ENCODE results near the gene SPHKAP. TPM values are rescaled to one million over a fixed set of nuclear protein-coding genes. Genes with fewer than 3 reads are reported as not detected.

SPHKAP gene
- total RNA-seq, 2 experiments from 2014 or later, result not detected

DNA sequence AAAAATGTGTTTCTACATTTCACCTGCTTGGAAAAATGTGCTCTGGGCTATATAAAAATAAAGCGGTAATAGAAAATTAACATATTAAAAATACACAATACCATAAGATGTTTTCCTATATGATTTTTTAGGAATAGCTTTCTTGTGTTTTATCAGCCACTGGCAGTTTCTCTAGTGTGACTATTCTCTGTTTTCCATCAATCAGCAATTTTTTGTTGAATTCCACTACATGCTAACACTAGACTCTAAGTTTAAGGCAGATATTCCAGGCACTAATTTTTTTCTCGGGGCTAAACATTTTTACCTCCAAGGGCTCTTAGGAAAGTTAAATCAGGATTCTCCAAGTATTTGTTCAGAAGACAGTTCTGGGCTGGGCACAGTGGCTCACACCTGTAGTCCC is 140.5 kb downstream of the SPHKAP start:
- H3K27ac Mint-ChIP-seq, result no peak overlapping the region
- no peak for ATAC-seq (ENCODE audit: low read depth)
- peaks cover 3% of the 10 kb centered on the region for H3K4me1 Mint-ChIP-seq
- H3K36me3 Mint-ChIP-seq, result no peaks in the 10 kb centered on the region
- DNase-seq, result no peak
- POLR2A ChIA-PET, result no interaction called here
- H3K4me3 Mint-ChIP-seq, result no peak overlapping the region
- H3K9me3 Mint-ChIP-seq, result no peaks in the 10 kb centered on the region
- no peaks in the 10 kb centered on the region for H3K27me3 Mint-ChIP-seq

DNA sequence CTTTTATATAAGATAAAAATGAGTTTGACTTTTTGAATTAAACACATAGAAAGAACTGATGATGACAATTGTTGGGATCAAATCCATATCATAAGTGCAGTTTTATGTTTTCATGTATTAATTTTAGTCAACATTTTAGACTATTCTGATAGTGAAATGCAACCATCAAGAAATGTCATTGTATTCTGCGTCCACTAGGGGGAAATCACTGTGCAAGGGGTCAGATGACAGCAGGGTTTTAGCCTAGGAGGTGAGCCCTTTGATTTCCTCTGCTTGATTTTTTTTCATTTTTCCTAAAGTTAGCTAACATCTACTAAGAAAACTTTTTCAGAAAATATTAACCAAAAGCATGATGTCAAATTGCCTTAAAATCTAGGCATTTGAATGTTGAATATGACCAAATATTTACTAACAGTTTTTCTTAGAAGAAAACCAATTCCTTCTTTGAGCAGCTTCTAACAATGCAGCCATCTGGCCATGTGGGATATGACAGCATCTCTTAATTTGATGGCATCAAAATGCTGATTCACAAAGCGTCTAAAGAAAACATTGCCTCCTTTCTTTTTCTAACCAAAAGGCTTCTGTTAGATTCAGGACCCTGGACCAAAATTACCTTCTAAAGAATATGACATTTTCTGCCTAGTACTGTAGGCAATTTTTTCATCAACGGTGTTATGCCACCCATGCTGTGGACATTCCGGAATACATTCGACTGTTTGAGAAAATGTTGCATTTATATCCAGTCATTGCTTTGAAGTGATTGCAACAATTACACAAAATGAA is 141.5 kb downstream of the SPHKAP start:
- ATAC-seq (ENCODE audit: low read depth), result no peak
- DNase-seq, result no peak
- no peaks in the 10 kb centered on the region for H3K36me3 Mint-ChIP-seq
- H3K9me3 Mint-ChIP-seq, result no peaks in the 10 kb centered on the region
- H3K27me3 Mint-ChIP-seq, result no peaks in the 10 kb centered on the region
- peaks cover 3% of the 10 kb centered on the region for H3K4me1 Mint-ChIP-seq
- no peak overlapping the region for H3K4me3 Mint-ChIP-seq
- H3K27ac Mint-ChIP-seq, result no peak overlapping the region
- POLR2A ChIA-PET, result no interaction called here

DNA sequence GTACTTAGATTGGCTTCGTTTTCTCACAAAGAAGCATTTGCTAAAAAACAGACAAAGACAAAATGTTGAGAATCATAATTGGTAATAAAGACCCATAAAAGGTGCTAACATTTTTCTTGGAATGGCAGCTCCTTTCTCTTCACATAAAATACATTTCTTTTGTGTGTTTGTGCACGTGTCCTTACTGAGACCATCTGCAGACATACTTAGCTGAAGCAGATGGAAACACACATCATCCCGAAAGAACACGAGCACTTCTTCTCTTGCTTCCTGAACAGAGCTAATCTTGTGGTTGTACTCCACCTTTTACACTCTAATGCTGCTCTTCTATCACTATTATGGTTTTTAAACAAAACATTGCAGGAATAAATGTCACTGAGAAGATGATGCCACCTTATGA is 142.5 kb downstream of the SPHKAP start:
- ATAC-seq (ENCODE audit: low read depth), result no peak
- Mint-ChIP-seq H3K4me3 (no peak overlapping the region), H3K9me3 (no peaks in the 10 kb centered on the region), H3K4me1 (peaks cover 3% of the 10 kb centered on the region), H3K27ac (no peak overlapping the region), H3K36me3 (no peaks in the 10 kb centered on the region), H3K27me3 (no peaks in the 10 kb centered on the region)
- DNase-seq, result no peak
- POLR2A ChIA-PET, result no interaction called here

DNA sequence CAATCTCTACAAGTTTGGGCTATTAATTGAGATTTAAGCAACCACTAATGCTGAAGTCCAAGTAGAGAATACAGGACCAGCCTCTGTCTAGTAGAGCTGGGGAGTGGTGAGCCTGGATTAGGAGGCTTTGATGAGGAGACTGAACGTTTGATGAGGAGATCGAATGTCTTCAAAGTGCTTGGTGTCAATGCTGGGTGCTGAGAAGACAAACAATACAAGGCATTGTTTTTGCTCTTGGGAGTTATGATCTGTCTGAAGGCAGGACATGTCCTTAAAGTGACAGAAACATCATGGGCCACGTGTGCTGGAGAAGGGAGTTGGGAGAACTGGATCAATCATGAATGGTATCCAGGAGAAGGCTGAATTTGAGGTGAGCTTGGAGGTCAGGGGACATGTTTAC is 143.6 kb downstream of the SPHKAP start:
- Mint-ChIP-seq H3K27ac (no peak overlapping the region), H3K36me3 (no peaks in the 10 kb centered on the region), H3K9me3 (peaks cover 2% of the 10 kb centered on the region), H3K4me3 (no peak overlapping the region), H3K27me3 (no peaks in the 10 kb centered on the region), H3K4me1 (peaks cover 3% of the 10 kb centered on the region)
- POLR2A ChIA-PET, result no interaction called here
- DNase-seq (no peak), ATAC-seq (ENCODE audit: low read depth) (no peak)

DNA sequence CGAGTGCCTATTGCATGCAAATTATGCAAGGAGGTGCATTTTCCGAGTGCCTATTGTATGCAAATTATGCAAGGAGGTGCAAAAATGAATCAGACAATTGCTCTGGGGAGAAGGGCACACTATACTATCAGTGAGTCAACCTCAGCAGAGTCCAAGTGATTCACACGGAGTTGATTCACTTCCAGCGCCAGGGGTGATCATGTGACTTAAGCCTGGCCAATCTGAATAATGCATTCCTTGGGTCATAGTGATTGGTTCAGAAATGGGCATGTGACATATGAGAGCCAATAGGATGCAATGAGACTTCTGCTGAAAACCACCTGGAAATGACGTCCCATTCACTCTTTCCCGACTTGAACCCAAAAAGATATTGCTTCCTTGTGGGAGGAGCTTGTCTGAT is 157.9 kb downstream of the SPHKAP start:
- Mint-ChIP-seq H3K9me3 (peaks cover 8% of the 10 kb centered on the region), H3K36me3 (no peaks in the 10 kb centered on the region), H3K4me1 (no peaks in the 10 kb centered on the region), H3K27ac (no peak overlapping the region), H3K27me3 (no peaks in the 10 kb centered on the region), H3K4me3 (no peak overlapping the region)
- DNase-seq (no peak), ATAC-seq (ENCODE audit: low read depth) (no peak)
- POLR2A ChIA-PET, result no interaction called here

DNA sequence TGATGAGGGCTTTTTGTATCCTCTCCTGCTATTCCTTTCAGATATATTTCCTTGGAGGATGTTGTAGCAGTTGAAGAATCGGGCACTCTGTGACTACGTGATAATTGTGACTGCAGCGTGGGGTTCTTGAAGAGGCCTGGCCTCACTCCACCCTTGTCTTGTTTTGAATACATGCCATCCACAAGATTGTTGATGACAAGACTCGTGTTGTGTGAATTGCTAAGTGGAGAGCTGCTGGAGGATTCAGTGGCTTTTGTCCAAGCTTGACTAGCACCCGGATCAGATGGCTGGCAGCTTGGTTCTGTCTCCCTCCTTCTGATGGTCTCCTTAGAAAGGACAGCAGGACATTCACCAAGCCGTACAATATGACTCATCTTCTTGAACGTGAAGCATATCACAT is 163.2 kb downstream of the SPHKAP start:
- POLR2A ChIA-PET, result no interaction called here
- Mint-ChIP-seq H3K4me1 (no peaks in the 10 kb centered on the region), H3K4me3 (no peak overlapping the region), H3K9me3 (peaks cover 10% of the 10 kb centered on the region), H3K36me3 (no peaks in the 10 kb centered on the region), H3K27ac (no peak overlapping the region), H3K27me3 (no peaks in the 10 kb centered on the region)
- ATAC-seq (ENCODE audit: low read depth) (no peak), DNase-seq (no peak)

DNA sequence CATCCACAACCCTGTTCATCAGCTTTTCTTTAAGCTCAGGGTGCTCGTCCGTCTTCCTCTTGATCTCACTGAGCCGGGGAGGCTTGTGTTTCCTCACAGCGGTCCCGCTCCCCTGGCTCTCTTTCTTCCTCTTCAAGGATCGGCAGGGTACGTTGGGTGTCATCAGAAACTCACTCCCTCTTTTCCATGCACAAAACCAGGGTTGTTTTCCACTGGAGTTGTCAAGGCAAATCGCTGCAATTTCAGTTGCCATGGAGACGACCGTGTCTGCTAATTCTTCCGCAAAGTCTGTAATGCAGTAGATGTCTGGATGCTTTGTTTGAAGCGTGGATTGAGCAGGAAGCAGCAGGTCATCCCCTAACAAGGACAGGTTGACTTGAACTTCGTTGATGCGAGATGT is 163.7 kb downstream of the SPHKAP start:
- no peaks in the 10 kb centered on the region for H3K27me3 Mint-ChIP-seq

DNA sequence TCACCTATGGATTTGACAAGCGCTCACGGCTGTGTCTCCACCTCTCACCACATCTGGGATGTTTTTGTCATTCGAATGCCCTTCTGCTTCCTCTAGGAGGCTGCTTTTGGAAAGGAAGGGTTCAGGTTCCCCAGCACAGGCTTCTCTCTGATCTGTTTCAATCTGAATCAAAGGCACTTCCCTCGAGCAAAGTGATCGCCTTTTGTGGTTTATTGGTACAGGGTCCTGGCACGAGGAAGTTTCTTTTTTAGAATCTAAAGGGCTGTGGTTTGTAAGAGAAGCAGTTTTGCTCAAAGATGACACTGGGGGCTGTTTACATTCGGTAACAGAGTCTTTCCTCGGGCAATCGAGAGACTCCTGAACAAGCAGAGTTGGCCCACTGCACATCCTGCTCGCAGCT is 165.1 kb downstream of the SPHKAP start:
- Mint-ChIP-seq H3K4me3 (no peak overlapping the region), H3K36me3 (no peaks in the 10 kb centered on the region), H3K27ac (no peak overlapping the region), H3K9me3 (peaks cover 6% of the 10 kb centered on the region), H3K4me1 (no peaks in the 10 kb centered on the region), H3K27me3 (no peaks in the 10 kb centered on the region)
- DNase-seq (no peak), ATAC-seq (ENCODE audit: low read depth) (no peak)
- POLR2A ChIA-PET, result no interaction called here

More for the DNA sequence above, 163.7 kb downstream of the SPHKAP start:
- ATAC-seq (ENCODE audit: low read depth), result no peak
- no peaks in the 10 kb centered on the region for H3K36me3 Mint-ChIP-seq
- no peak overlapping the region for H3K27ac Mint-ChIP-seq
- H3K4me1 Mint-ChIP-seq, result no peaks in the 10 kb centered on the region
- POLR2A ChIA-PET, result no interaction called here
- no peak overlapping the region for H3K4me3 Mint-ChIP-seq
- H3K9me3 Mint-ChIP-seq, result peaks cover 8% of the 10 kb centered on the region
- DNase-seq, result no peak

DNA sequence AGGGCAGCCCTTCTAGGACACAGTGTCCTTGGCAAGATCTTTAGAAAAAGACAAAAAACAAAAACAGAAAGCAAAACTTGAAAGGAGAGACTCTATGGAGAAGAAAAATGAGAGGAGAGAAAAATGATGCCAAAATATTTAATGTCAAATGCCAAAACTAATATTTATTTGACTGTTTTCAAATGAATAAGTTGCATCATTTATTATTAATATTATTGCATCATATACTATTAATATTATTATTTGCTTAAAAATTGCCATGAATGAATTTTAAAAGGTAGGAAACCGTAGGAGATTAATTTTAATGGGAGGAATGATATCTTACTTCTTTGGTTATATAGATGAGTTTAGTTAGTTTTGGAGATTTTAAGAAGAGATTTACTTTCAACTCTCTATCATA is 165.7 kb downstream of the SPHKAP start:
- no peak for ATAC-seq (ENCODE audit: low read depth)
- DNase-seq, result no peak
- H3K4me1 Mint-ChIP-seq, result no peaks in the 10 kb centered on the region
- no peaks in the 10 kb centered on the region for H3K27me3 Mint-ChIP-seq
- peaks cover 6% of the 10 kb centered on the region for H3K9me3 Mint-ChIP-seq
- H3K36me3 Mint-ChIP-seq, result no peaks in the 10 kb centered on the region
- H3K27ac Mint-ChIP-seq, result no peak overlapping the region
- POLR2A ChIA-PET, result no interaction called here
- no peak overlapping the region for H3K4me3 Mint-ChIP-seq

DNA sequence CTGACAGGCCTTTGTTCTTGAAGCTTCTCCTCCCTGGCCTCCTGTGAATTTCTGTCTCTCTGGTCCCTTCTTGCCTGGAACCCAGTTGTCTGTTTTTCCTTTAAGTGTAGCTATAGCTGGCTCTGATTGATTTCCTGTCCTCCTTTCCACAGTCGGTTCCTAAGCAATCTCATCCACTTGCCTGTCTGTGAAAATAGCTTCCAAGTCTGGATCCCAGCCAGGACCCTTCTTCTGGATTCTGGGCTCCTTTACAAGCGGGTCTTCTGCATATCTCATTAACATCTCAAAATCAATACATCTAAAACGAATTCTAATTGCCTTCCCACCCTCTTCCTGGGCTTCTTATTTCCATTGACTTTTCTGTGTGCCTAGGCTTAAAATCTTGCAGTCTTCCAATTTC is 185.1 kb downstream of the SPHKAP start:
- DNase-seq, result no peak
- POLR2A ChIA-PET, result no interaction called here

DNA sequence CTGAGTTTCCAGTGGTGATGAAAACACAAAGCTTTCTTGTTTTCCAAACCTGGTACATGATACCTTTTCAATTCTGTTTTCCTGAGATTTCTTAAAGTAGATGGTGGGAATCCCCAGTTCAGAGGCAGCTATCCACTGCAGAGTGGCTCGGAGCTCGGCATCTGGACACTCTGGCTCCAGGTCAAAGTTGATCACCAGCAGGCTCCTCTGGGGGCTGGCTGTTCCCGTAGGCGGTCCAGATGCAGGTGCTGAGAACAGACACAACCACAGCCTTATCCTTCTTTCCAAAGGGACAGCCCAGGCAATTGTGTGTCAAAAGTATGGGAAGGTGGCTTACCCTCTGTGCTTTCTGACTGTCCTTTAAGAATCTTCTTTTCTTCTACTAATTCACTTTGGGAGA is 190.6 kb downstream of the SPHKAP start:
- POLR2A ChIA-PET, result no interaction called here
- DNase-seq (no peak), ATAC-seq (ENCODE audit: low read depth) (no peak)
- H3K27ac Mint-ChIP-seq, result no peak overlapping the region
- no peaks in the 10 kb centered on the region for H3K4me1 Mint-ChIP-seq
- H3K27me3 Mint-ChIP-seq, result no peaks in the 10 kb centered on the region
- H3K36me3 Mint-ChIP-seq, result no peaks in the 10 kb centered on the region
- no peaks in the 10 kb centered on the region for H3K9me3 Mint-ChIP-seq
- no peak overlapping the region for H3K4me3 Mint-ChIP-seq

More for the DNA sequence above, 185.1 kb downstream of the SPHKAP start:
- H3K4me3 Mint-ChIP-seq, result no peak overlapping the region
- no peak for ATAC-seq (ENCODE audit: low read depth)
- no peaks in the 10 kb centered on the region for H3K36me3 Mint-ChIP-seq
- no peaks in the 10 kb centered on the region for H3K4me1 Mint-ChIP-seq
- no peak overlapping the region for H3K27ac Mint-ChIP-seq
- no peaks in the 10 kb centered on the region for H3K27me3 Mint-ChIP-seq
- H3K9me3 Mint-ChIP-seq, result no peaks in the 10 kb centered on the region

DNA sequence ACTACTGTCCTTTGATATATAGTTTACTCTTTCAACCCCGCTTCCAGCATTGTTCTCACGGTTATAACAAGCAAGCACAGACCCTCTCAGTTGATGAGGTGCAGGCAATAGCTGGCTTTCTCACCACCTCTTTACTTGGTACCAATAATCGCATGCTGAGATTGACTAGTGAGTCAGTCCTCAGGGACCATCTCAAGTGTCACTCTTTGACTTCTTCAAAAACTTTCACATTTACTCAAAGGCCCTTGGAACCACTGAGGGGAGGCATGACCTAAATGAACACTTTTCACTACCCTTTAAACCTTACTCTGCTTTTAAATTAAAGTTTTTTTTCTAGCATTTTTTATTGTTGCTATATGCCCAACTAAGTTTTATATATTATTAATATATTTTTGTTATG is 208.2 kb downstream of the SPHKAP start:
- POLR2A ChIA-PET, result no interaction called here
- H3K4me3 Mint-ChIP-seq, result no peak overlapping the region
- no peak for ATAC-seq (ENCODE audit: low read depth)

DNA sequence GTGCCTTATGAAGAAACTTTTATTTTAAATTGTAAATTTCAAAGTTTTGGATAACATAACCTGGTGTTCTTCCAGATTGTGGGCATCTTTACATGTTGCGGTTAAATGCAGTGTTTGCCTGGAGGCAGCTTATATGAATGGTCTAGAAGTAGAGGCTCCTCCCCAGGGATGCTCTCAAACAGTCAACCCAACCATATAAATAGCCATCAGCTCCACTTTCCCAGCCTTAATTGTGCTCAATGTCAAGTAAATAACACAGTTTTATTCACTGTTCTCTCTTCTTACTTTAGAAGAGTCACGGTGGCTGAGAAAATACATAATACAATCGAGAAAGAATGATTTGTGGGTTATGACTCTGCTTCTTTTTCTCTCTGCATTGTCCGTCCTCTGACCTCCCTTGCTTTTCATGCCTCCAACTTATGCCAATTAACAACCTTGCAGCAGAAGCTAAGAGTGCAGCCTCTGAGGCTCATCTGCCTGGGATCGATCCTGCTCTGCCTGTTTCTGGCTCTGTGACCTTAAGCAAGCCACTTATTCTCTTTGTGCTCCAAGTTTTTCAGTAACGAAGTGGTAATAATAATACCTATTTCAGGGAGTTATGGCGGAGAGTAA is 209.8 kb downstream of the SPHKAP start:
- DNase-seq (no peak), ATAC-seq (ENCODE audit: low read depth) (no peak)
- Mint-ChIP-seq H3K4me1 (no peaks in the 10 kb centered on the region), H3K27ac (no peak overlapping the region), H3K4me3 (no peak overlapping the region), H3K9me3 (no peaks in the 10 kb centered on the region), H3K27me3 (no peaks in the 10 kb centered on the region), H3K36me3 (no peaks in the 10 kb centered on the region)
- POLR2A ChIA-PET, result no interaction called here

More for the DNA sequence above, 208.2 kb downstream of the SPHKAP start:
- Mint-ChIP-seq H3K27ac (no peak overlapping the region), H3K36me3 (no peaks in the 10 kb centered on the region), H3K9me3 (no peaks in the 10 kb centered on the region), H3K4me1 (no peaks in the 10 kb centered on the region), H3K27me3 (no peaks in the 10 kb centered on the region)
- no peak for DNase-seq

DNA sequence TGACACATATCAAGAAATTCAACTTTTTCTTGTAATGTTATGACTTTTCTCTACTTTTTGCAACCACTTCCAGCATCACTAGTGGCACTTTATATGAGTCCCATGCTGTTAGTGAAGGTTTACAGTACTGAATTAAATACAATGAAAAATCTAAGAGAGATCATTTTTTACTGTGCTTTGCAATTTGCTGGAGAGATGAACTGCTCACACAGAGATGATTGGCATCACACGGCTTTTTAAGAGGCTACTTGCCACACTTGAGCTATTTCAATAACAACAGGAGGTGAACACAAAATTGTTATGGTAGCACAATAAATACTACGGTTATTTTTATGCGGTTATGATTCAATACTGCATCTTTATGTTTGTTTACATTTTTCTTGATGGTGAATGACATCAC is 221.2 kb downstream of the SPHKAP start:
- H3K4me1 Mint-ChIP-seq, result no peaks in the 10 kb centered on the region
- no peak for ATAC-seq (ENCODE audit: low read depth)
- DNase-seq, result no peak
- POLR2A ChIA-PET, result no interaction called here
- H3K36me3 Mint-ChIP-seq, result no peaks in the 10 kb centered on the region
- peaks cover 2% of the 10 kb centered on the region for H3K9me3 Mint-ChIP-seq
- no peak overlapping the region for H3K27ac Mint-ChIP-seq
- no peak overlapping the region for H3K4me3 Mint-ChIP-seq
- no peaks in the 10 kb centered on the region for H3K27me3 Mint-ChIP-seq
